Gastrocnemius medialis (tissue), 4 donors: Measurements from ENCODE around the gene DENND4B. TPM values are rescaled to one million over a fixed set of nuclear protein-coding genes. Genes with fewer than 3 reads are reported as not detected.

ENCODE experiments used
- ATAC-seq, 2 donors: fragments of 150-250 bp; one replicate each; pipeline ENCODE4 v1.9.1; 2016
- DNase-seq, 2 donors: peaks; one replicate each; pipeline ENCODE4 v3.0.0-alpha.2; 2019
- H3K27ac ChIP-seq, 4 donors: fragments of 200-600 bp; sonication (generic); 1 replicate in 1 of 4; 2 replicates in 3 of 4; pipeline ENCODE4 v1.5.1; 2016 to 2018; ENCODE audit warnings: mild to moderate bottlenecking in 2 of 4, moderate library complexity in 1 of 4
- H3K27me3 ChIP-seq, 3 donors: fragments of 200-600 bp; sonication (generic) in 2 of 3; 1 replicate in 1 of 3; 2 replicates in 2 of 3; pipeline versions ENCODE4 v1.5.1 to v1.6.0; 2016 to 2019; ENCODE audit warnings: mild to moderate bottlenecking in 1 of 3, moderate library complexity in 1 of 3
- H3K36me3 ChIP-seq, 2 donors: fragments of 200-600 bp; sonication (generic) in 1 of 2; one replicate each; pipeline ENCODE4 v1.5.1; 2017 to 2018
- H3K4me1 ChIP-seq, 2 donors: fragments of 200-600 bp; sonication (generic) in 1 of 2; one replicate each; pipeline ENCODE4 v1.5.1; 2016 to 2017; ENCODE audit warnings: mild to moderate bottlenecking in 2 of 2
- H3K4me3 ChIP-seq, 4 donors: fragments of 200-600 bp; sonication (generic) in 3 of 4; 1 replicate in 1 of 4; 2 replicates in 3 of 4; pipeline ENCODE4 v1.5.1; 2016 to 2019; ENCODE audit warnings: mild to moderate bottlenecking in 2 of 4
- H3K9me3 ChIP-seq, 3 donors: fragments of 200-600 bp; sonication (generic) in 2 of 3; 1 replicate in 1 of 3; 2 replicates in 2 of 3; pipeline ENCODE4 v1.5.1; 2016 to 2019
- POLR2A ChIP-seq, 2 donors: fragments of 450-650 bp; IDR thresholded peaks; one replicate each; pipeline ENCODE4 v1.6.1; 2017; ENCODE audit warnings: antibody characterized with exemption in 2 of 2, mild to moderate bottlenecking in 2 of 2, moderate library complexity in 2 of 2
- in situ Hi-C, 4 donors: fragments of 200-750 bp; cut with MboI; loops; one replicate each; pipeline versions ENCODE4 v1.15.0 to v1.8.0; 2017; ENCODE audit warnings: low sequenced_read_pairs in 4 of 4
- intact Hi-C: fragments of 100-400 bp; cut with DNase I; formaldehyde crosslinking; loops from one replicate; pipeline ENCODE4 v1.15.1; 2023; ENCODE audit warnings: low total_unique reads
- total RNA-seq, 4 donors: library from RNA; depleted of rRNA; stranded (reverse); fragments of >200 nt; gene quantifications; one replicate each; pipeline versions ENCODE4 v1.1.0 to v1.2.3, GENCODE V29; 2016
- TF ChIP-seq, protein P1 (sequence below), 5 experiments: fragments of 450-650 bp in 3 of 5; fragments of 200-600 bp in 2 of 5; sonication (generic) in 2 of 5; IDR thresholded peaks in 4 of 5; conservative IDR thresholded peaks in 1 of 5; 1 replicate in 4 of 5; 2 replicates in 1 of 5; pipeline ENCODE4 v1.5.1; 2016 to 2019; ENCODE audit warnings: antibody characterized with exemption in 5 of 5, mild to moderate bottlenecking in 3 of 5, moderate library complexity in 3 of 5

The DENND4B gene
- total RNA-seq, 4 donors from 2014 or later: 38.0 to 45.8 (median 40.1) TPM

DNA sequence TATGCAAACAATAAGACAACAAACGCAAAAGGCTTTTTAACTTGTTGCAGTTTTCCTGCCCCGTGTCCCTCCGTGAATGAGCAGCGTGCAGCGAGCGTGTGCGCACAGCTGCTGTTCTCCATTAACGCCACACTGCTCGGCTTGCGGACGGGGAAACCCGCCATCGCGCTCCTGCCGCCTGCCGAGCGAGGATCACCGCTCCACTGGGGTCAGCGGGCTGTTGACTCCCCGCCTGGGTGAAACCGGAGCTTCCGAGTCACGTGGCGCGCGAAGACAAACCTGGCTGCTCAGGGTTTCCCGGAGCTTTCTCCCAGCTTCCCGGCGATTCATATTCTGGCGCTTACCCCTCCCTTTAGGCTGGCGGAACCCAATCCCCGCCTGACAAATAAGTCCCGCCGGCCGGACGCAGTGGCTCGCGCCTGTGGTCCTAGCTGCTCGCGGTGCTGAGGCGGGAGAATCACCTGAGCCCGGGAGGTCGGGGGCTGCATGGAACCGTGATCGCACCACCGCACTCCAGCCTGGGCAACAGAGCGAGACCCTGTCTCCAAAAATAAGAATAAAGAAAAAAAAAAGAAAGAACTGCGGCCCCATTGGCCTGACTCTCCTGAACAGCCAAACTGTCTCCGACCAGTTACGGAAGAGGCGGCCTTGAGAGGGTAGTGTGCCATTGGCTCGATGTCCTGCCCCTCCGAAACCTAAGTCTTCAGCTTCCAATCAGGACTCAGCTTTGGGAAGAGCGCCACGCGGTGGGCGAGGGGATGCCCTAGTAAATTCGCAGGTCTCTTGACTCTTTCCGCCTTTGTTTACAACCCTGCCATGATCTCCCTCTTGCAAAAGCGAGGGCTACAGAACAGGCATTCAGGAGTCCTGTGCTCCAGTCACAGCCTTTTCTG is 20.8 kb upstream of the DENND4B start, which contains the start of gene CREB3L4:
Gene CREB3L4 (plus strand): TSS at position 796 of the 893 bp plus-strand sequence. CDS start 624 bp downstream, outside the sequence.
- Histone ChIP-seq H3K9me3 (no peaks in the 10 kb centered on the region), H3K27me3 (no peaks in the 10 kb centered on the region), H3K4me1 (peaks cover 29 to 34% of the 10 kb centered on the region in 2 donors), H3K27ac (peak within 1 kb of the TSS; percentile 87 to 94 (median 90)), H3K36me3 (no peaks in the 10 kb centered on the region), H3K4me3 (peak within 1 kb of the TSS; percentile 56 to 68 (median 62))
- DNase-seq (peak; percentile 97), ATAC-seq (peak; percentile 85 to 90)
- in situ Hi-C loops: loop anchor here in 1 of 4 donors (10.0 kb wide), 1 partner anchor 293 kb away; the partner anchor contains the start of genes ILF2 and NPR1
- intact Hi-C loops: loop anchor here (1.0 kb wide), 1 partner anchor 19 kb away; the partner anchor contains the start of gene RAB13
- TF ChIP-seq POLR2A (IDR thresholded peaks at IDR 0.05): peak; percentile 74 to 89
- TF ChIP-seq, protein P1, sequence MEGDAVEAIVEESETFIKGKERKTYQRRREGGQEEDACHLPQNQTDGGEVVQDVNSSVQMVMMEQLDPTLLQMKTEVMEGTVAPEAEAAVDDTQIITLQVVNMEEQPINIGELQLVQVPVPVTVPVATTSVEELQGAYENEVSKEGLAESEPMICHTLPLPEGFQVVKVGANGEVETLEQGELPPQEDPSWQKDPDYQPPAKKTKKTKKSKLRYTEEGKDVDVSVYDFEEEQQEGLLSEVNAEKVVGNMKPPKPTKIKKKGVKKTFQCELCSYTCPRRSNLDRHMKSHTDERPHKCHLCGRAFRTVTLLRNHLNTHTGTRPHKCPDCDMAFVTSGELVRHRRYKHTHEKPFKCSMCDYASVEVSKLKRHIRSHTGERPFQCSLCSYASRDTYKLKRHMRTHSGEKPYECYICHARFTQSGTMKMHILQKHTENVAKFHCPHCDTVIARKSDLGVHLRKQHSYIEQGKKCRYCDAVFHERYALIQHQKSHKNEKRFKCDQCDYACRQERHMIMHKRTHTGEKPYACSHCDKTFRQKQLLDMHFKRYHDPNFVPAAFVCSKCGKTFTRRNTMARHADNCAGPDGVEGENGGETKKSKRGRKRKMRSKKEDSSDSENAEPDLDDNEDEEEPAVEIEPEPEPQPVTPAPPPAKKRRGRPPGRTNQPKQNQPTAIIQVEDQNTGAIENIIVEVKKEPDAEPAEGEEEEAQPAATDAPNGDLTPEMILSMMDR (IDR thresholded peaks at IDR 0.05 in 4 of 5, conservative IDR thresholded peaks at IDR 0.05 in 1 of 5): peak in 4 of 5 experiments; percentile 25 to 51 (median 34)

DNA sequence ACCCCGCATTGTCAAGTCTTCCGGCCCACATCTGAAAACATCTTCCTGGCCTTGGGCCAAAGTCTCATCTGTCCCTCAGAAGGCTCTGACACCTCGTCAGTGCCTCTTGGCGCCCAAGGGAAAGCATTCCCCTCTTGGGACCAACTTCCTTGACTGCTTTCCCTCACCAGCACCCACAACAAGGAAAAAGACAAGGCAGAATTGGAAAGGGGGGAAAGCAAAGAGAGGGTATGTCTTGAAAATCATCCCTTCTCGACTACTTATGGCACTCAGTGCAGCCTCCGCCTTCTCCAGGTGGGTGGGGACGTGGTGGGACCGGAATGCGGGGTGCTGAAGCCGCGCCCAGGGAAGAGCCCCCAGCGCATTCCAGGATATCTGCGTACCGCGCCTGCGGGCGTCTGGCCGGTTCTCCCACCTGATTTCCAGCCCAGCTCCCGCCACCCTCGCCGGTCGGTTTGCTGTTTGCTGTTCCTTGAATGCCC is 17.4 kb upstream of the DENND4B start:
- Histone ChIP-seq H3K27ac (peak overlapping the region; percentile 91 to 98 (median 94)), H3K36me3 (no peaks in the 10 kb centered on the region), H3K4me1 (peaks cover 63 to 67% of the 10 kb centered on the region in 2 donors), H3K27me3 (no peaks in the 10 kb centered on the region), H3K9me3 (no peaks in the 10 kb centered on the region), H3K4me3 (peak overlapping the region; percentile 61 to 86 (median 80))
- no peak for TF ChIP-seq POLR2A (IDR thresholded peaks at IDR 0.05)
- TF ChIP-seq, protein P1 (IDR thresholded peaks at IDR 0.05 in 4 of 5, conservative IDR thresholded peaks at IDR 0.05 in 1 of 5): no peak
- DNase-seq: no peak
- in situ Hi-C loops (loop anchor here in 1 of 4 donors (10.0 kb wide), 1 partner anchor 289 kb away; the partner anchor contains the start of genes ILF2 and NPR1), intact Hi-C loops (no loop called here)
- ATAC-seq: no peak

DNA sequence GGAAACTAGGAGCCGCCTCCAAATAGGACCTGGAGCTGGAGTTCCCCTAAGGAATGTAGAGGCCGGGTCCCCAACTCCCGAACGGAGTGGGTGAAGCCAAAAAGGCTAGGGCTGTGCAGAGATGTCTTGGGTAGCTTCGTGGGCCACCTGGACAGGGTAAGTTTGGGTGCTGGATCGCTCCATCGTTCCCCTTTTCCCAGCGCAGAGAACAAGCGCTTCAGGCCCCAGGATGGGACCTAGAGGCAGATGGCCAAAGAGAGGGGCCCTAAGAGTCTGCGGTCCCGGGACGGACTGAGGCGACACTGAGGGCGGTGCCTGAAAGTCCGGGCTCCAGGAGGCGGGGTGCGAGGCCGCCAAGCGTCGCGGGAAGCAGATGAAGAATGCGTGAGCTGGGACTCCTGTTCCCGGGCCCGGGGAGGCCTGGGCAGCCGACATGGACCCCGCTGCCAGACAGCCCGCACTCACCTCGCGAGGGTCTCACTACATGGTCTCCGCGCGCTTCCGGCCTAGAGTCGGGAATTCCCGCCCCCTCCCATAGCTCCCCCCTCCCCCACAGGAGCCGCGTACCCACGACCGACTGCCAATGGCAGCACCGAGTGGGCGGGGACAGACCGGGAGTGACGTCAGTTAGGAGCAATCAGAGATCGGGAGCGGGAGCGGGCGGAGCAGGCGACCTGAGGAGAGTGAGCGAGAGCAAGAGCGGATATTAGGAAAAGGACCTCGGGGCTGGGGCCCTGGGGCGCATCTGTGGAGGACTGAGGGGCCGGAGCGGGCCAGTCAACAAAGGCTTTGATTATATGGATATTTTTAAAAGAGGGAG is 16.7 kb upstream of the DENND4B start, which contains the start of gene SLC39A1:
Gene SLC39A1 (minus strand): TSS at position 508 of the 820 bp plus-strand sequence. CDS start 822 bp downstream, outside the sequence.
- ATAC-seq (peak; percentile 59 to 67), DNase-seq (peak; percentile 99)
- H3K9me3 ChIP-seq: no peaks in the 10 kb centered on the region
- H3K4me3 ChIP-seq: peak within 1 kb of the TSS; percentile 61 to 86 (median 80)
- no peaks in the 10 kb centered on the region for H3K27me3 ChIP-seq
- in situ Hi-C loops (loop anchor here in 1 of 4 donors (10.0 kb wide), 1 partner anchor 288 kb away; the partner anchor contains the start of genes ILF2 and NPR1), intact Hi-C loops (no loop called here)
- H3K4me1 ChIP-seq: peaks cover 61 to 64% of the 10 kb centered on the region in 2 donors
- H3K27ac ChIP-seq: peak within 1 kb of the TSS; percentile 91 to 98 (median 94)
- TF ChIP-seq POLR2A (IDR thresholded peaks at IDR 0.05): peak; percentile 69 to 82
- TF ChIP-seq, protein P1 (IDR thresholded peaks at IDR 0.05 in 4 of 5, conservative IDR thresholded peaks at IDR 0.05 in 1 of 5): no peak
- H3K36me3 ChIP-seq: no peaks in the 10 kb centered on the region
